Activated CD8-positive, alpha-beta memory T cell treated with anti-CD3 and anti-CD28 coated beads, Interleukin-2, amount 50 U/mL, for 48 hours (primary cell): ENCODE data around the gene OR56B1.
"Not testable (repeated sequence)": the region's sequence is repeated elsewhere in the genome, so short reads cannot be mapped to it uniquely, and the experiment has no call there.

Source experiments
- DNase-seq: peaks from one replicate; pipeline ENCODE4 v3.0.0-alpha.2; 2020

The OR56B1 gene, protein sequence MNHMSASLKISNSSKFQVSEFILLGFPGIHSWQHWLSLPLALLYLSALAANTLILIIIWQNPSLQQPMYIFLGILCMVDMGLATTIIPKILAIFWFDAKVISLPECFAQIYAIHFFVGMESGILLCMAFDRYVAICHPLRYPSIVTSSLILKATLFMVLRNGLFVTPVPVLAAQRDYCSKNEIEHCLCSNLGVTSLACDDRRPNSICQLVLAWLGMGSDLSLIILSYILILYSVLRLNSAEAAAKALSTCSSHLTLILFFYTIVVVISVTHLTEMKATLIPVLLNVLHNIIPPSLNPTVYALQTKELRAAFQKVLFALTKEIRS

DNA sequence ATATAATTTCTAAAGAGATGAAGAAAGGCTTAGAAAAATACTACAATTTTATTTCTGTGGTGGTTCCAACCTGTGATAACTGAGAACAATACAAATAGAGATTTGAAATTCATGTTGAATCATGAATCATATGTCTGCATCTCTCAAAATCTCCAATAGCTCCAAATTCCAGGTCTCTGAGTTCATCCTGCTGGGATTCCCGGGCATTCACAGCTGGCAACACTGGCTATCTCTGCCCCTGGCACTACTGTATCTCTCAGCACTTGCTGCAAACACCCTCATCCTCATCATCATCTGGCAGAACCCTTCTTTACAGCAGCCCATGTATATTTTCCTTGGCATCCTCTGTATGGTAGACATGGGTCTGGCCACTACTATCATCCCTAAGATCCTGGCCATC, at the start of gene OR56B1:
TSS of gene OR56B1 (plus strand) at position 53 of the 400 bp plus-strand sequence. CDS start at position 122, 69 bp downstream.
- no peak for DNase-seq

DNA sequence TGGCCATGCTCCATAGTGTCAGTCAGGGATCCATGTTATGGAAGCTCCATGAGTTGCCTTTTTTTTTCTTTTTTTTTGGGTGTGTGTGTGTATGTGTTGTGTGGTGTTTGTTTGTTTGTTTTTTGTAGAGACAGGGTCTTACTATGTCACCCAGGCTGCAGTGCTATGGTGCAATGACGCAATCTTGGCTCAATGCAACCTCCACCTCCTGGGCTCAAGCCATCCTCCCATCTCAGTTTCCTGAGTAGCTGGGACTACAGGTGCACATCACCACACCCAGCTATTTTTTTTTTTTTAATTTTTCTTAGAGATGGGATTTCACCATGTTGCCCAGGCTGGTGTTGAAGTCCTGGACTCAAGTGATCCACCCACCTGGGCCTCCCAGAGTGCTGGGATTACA, 47.8 kb upstream of the OR56B1 start:
- no peak for DNase-seq

DNA sequence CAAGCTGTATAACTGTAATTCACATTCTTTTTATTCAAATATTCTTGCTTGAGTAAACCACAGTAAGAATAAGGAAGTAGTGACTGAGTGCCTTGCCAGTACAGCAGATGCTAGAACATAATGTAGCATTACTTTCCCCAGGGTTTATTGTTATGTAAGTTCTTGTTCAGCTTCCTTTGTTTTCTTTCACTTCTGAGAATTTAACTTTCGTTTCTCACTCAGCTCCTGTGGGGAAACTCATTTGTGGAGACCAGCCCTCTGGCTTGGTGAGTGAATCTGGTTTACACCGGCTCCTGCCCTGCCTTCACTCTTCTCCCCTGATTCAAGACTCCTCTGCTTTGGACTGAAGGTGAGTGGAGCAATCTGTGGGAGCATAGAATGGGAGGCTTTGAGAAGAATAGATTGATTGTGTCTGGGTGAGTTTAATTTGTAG, 46.7 kb upstream of the OR56B1 start, which contains the start of gene TRIM22:
TSS of gene TRIM22 (plus strand) at position 240 of the 433 bp plus-strand sequence. CDS start 6,443 bp downstream, outside the sequence.
- peak; percentile 64 for DNase-seq

DNA sequence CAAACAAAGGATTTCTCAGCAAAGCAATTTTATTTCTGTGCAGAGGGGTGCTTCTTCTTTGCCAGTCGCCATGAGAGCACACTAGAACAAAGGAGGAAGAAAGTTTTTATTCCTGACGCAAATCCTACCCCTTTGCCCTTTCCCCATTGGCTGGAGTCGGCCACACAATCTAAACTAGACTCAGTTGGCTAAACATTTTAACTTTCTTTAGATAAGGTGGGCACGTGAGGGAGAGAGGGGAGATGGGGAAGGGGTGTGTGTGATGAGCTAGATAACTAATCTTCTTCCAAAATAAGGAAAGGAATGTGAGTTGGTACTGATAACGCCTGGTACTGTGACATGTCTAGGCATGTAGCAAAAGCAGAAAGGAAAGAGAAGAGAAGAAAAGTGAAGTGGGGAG, 46.0 kb upstream of the OR56B1 start:
- no peak for DNase-seq

DNA sequence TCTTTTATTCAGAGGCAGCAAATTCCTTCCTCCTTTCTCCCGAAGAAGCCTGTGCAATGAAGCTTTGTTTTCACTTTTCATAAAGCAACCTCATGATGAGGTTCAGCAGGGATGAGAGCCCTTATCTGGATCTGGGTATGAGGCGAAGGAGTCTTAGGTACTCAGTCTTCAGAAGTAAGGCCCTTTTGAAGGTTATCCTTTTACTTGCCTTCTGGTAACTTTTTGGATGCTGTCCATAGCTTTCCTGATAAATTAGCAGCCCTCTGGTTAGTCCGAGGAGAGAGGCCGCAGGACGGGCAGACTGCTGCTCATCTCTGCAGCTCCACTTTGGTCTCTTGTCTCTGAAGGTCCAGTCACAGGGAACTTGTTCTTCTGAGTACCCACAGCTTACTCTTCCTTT, 45.5 kb upstream of the OR56B1 start:
- no peak for DNase-seq

DNA sequence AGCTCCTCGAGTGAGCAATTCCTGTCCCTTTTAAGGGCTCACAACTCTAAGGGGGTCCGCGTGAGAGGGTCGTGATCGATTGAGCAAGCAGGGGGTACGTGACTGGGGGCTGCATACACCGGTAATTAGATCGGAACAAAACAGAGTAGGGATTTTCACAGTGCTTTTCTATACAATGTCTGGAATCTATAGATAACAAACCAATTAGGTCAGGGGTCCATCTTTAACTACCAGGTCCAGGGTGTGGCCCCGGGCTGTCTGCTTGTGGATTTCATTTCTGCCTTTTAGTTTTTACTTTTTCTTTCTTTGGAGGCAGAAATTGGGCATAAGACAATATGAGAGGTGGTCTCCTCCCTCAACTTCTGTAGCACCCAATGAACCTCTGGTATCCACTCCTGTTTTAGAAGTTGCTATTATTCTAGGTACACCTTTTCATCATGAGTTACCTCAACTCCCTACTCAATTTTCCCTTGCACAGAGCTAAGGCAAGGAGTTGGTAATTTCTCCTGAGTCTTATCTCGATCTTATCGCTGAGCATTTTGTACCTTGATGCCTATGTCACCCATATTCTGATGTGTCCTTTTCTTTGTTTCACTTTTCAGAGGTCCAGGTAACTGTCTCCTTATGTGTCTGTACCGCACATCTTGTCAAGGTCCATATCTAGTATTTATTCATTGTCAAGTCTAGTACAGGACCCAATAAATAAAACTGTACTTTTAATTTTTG, 44.8 kb upstream of the OR56B1 start:
- DNase-seq = not testable (repeated sequence)

DNA sequence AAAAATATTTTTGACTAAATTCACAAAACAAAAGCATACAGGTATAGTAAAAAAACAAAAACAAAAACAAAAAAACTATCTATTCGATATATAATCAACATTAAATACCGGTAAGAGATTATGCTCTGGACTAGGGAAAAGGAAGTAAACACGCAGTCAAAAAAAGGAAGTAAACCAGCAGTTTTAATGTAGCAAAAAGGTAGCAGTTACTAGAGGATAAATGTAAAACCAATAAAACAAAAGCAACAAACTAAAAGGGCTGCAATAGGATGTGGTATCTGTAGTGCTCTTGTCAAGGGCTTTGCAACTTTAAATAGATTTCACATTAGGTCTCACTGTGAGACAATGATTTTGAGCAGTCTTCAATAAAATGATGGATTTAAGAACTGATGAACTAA, 44.3 kb upstream of the OR56B1 start:
- no peak for DNase-seq

DNA sequence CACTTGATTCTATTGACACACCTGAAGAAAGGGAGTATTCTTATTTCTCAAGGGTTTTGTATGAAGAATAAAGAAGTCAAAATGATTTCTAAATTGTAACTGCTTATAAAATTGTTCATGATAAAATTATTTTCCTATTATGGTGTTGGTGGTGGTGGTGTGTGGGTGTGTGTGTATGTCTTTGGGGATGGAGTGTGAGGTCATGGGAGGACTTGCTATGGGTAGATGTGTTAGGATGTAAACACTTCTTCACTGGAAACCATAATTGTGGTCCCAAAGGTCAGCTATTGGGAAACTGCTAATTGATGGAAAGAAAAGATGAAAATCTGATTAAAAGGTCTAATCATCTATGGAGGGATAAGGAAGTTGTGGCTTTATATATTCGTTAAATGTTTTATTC, 41.6 kb upstream of the OR56B1 start:
- DNase-seq = no peak

DNA sequence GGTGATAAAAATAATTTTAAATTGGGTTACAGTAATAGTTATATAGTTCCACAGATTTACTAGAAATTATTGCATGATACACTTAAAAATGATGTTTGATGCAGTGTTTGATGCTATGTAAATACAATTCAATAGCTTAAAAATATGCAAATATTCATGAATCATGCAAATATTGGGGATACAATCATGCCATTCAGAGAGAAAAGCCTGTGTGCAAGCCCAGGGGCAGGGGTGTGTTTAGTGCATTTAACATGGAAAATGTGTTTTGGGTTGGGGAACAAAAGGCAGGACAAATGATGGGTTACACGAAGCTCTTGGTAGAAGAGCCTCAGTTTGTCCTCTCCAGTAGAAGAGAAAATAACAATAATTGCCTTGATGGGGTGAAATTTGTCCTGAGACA, 40.7 kb upstream of the OR56B1 start:
- DNase-seq = no peak

DNA sequence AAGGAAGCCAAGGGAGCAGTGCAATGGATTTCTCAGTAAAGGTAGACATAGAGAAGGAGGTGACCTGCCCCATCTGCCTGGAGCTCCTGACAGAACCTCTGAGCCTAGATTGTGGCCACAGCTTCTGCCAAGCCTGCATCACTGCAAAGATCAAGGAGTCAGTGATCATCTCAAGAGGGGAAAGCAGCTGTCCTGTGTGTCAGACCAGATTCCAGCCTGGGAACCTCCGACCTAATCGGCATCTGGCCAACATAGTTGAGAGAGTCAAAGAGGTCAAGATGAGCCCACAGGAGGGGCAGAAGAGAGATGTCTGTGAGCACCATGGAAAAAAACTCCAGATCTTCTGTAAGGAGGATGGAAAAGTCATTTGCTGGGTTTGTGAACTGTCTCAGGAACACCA, 40.0 kb upstream of the OR56B1 start:
- DNase-seq = no peak

DNA sequence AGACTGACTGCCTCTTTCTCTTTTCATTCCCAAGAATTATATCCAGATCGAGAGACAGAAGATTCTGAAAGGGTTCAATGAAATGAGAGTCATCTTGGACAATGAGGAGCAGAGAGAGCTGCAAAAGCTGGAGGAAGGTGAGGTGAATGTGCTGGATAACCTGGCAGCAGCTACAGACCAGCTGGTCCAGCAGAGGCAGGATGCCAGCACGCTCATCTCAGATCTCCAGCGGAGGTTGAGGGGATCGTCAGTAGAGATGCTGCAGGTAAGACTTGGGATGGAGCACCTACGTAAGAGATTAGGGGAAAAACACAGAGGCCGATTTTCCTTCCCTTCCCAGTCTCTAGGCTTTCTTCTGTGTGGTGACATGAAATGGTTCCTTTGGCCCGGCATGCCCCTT, 38.0 kb upstream of the OR56B1 start:
- no peak for DNase-seq

DNA sequence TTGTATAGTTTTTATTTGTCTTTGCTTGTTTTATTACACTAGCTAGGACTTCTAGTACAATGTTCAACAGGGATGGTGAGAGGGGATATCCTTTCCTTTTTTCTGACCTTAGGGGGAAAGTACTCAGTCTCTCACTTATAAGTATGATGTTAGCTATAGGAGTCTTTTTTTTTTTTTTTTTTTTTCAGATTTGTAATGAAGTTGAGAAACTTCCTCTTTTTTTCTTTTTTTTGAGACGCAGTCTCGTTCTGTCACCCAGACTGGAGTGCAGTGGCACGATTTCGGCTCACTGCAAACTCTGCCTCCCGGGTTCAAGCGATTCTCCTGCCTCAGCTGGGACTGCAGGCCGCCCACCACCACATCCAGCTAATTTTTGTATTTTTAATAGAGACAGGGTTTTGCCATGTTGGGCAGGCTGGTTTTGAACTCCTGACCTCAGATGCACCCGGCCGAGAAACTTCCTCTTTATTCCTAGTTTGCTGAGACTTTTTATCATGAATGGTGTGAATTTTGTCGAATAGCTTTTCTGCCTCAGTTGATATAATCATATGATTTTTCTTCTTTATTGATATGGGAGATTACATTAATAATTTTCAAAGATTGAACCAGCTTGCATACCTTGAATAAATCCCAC, 35.7 kb upstream of the OR56B1 start:
- no peak for DNase-seq

DNA sequence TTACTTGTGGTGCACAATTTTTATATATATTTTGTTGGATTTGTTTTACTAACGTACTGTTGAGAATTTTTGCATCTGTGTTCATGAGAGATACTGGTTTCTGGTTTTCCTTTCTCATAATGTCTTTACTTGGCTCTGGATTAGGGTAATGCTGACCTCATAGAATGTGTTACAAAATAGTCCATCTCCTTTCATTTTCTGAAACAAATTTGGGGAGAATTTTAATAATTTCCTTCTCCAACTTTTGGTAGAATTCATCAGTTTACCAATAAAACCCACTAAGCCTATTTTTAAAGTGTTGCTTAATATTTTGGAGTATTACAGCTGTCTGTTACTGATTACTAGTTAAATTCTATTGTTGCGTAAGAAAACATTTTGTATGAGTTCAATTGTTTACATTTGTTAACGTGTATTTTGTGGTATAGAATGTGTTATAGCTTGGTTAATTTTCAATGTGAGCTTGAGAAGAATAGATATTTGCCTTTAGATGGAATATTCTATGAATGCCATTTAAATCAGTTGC, 35.1 kb upstream of the OR56B1 start:
- no peak for DNase-seq

DNA sequence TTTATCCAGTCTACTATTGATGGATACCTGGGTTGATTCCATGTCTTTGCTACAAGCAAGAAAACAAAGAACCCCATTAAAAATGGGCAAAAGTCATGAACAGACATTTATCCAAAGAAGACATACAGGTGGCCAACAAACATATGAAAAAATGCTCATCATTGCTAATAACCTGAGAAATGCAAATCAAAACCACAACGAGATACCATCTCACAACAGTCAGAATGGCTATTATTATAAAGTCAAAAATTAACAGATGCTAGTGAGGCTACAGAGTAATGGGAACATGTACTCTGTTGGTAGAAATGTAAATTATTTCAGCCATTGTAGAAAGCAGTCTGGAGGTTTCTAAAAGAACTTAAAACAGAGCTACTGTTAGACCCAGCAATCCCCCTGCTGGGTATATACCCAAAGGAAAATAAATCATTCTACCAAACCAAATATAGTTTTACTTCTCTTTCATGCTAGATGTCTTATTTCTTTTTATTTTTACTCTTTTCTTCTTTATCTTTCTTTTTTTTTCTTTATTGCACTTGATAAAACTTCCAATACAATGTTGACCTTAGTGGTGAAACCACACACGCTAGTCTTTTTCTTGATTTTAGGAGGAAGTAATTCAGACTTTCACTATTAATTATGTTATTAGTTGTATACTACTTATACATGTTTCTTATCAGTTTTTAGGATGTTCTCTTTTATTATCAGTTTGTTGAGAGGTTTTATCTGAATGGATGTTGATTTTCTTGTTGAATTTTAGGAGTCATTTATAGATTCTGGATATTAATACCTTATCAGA, 32.3 kb upstream of the OR56B1 start:
- no peak for DNase-seq

DNA sequence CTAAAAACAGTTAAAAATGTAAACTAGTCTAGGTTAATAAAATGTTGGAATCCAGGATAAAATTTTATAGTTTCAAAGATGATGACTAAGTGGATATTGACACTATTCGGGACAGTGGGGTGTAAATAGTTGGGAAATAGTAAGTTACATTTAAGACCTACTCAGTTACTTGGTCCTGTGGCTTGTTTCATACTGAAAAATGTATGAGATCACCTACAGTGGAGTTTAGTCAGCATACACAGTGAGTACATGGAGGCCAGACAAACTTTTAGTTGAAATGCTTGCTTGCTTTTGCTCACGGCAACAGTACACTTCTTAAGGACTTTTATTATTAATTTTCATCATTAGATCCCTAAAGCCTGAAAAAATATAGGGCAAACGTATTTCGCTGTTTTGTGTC, 30.6 kb upstream of the OR56B1 start:
- DNase-seq = no peak

DNA sequence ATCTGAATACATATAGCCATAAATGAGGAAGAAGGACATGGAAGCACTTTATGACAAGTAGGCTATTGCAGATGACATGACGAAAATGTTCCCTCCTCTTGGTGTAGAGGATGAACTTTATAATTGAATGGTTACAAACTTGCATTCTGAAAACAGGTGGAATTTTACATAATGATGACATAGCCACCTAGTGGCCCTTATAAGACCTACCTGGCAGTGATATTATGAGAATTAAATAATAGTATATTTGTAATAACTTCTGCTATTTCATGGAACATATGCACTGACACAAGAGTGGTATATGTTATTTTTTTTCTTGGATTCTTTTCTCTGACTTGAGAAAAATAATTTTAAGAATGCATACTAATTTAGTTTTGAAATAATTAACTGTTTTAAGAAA, 23.7 kb upstream of the OR56B1 start:
- no peak for DNase-seq

DNA sequence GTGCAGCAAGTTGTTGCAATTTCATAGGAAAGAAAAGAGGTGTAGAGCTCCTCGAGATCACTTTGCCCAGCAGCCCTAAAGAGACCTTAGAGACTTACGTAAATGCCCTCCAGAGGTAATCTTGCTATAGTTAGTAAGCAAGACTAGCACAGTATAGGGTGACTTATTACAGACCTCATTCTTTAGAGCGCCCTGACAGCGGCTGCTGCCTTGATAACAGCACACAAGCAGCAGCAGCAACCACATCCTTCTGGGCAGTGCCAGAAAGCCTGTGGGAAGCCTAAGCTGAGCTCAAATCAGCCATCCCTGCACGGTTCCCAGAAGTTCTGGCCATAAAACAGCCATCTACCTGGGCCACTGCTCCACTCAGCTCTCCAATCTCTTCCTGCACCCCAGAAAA, 22.6 kb upstream of the OR56B1 start:
- no peak for DNase-seq

DNA sequence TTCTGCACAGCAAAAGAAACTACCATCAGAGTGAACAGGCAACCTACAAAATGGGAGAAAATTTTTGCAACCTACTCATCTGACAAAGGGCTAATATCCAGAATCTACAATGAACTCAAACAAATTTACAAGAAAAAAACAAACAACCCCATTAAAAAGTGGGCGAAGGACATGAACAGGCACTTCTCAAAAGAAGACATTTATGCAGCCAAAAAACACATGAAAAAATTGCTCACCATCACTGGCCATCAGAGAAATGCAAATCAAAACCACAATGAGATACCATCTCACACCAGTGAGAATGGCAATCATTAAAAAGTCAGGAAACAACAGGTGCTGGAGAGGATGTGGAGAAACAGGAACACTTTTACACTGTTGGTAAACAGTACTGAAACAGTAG, 19.7 kb upstream of the OR56B1 start:
- not testable (repeated sequence) for DNase-seq

DNA sequence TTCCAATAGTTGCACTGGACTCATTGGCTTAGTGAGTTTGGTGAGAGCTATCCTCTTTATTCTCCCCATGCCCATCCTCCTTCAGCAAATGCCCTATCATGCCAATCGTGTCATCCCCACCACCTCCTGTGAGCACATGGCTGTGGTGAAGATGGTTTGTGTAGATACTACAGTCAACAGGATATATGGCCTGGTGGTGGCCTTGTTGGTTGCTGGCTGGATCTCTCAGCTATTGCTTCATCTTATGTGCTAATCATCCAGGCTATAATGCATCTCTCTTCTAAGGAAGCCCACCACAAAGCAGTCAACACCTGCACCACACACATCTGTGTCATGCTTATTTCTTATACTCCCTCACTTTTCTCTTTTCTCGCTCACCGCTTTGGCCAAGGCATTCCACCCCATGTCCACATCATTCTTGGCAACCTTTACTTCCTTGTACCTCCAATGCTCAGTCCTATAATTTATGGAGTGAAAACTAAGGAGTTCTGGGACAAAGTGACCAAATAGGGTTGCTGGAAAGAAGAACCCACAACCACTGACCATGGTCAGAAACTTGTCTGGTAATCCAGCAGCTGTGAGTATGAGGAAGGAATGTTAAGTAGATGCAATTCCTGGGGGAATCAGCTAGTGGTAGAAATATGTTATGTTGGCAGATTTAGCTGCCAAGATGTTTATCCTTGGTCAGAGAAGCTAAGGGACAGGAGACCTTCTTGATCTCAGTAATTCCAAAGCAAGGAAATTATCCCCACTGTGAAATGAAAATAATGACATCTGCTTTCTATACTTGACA, 16.3 kb upstream of the OR56B1 start:
- DNase-seq = no peak

DNA sequence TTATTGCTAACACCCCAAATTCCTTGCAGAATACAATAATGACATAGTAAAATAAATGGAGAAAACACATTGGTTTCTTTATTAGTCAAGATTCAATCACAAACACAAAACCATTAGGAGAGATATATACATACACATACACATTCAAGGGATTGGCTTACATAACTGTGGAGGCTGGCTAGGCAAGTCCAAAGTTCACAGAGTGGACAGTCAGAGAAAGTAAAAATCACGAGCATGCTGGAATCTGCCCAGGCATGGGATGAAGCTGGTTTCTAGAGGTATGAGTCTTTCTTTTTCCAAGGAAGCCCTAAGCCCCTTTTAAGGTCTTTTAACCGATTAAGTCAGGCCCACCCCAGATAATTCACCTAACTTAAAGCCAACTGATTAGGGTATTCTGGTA, 13.6 kb upstream of the OR56B1 start:
- DNase-seq = no peak

DNA sequence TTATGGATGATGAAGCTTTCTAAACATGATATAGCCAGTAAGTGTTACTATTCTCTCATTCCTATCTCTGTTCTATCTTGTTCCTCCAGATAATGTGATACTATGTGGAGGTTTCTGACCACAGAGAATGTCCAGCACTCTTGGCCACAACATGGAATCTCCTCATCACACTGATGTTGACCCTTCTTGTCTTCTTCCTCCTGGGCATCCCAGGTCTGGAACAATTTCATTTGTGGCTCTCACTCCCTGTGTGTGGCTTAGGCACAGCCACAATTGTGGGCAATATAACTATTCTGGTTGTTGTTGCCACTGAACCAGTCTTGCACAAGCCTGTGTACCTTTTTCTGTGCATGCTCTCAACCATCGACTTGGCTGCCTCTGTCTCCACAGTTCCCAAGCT, 9.9 kb upstream of the OR56B1 start:
- DNase-seq = no peak

DNA sequence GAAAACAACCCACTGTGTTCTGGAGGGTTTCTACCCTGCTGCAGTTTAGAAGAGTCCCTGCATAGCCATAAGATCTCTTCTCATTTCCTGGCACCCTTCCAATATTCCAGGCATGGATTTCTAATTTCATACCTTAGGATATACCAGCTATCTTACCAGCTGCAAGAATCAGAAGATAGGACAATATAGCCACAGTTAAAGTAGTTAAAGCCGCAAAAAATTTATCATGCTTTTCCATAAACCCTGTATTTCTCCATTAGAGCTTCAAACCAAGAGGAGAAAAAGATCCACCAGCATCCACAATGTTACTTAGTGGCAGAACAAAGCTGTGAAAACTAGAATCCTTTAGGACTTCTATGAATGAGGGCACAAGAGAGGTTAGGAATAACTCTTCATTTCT, 8.6 kb upstream of the OR56B1 start:
- no peak for DNase-seq
